Measurements from ENCODE around the gene DAZAP1.
A peak's percentile ranks its signal among the peaks of the same experiment; 100 is the strongest.

DAZAP1 gene

GRCh38 chr19:1377176-1377964 lies 30.0 kb upstream of the DAZAP1 start:
- DNase-seq (ENCODE audit: low read depth in 2 of 3, low spot score in 2 of 3) = no peak

GRCh38 chr19:1377965-1378785 lies 29.2 kb upstream of the DAZAP1 start:
- no peak for DNase-seq (ENCODE audit: low read depth in 2 of 3, low spot score in 2 of 3)

- DNase-seq (ENCODE audit: low read depth in 2 of 3, low spot score in 2 of 3) = no peak
Measured at GRCh38 chr19:1379126-1379905, 28.1 kb upstream of the DAZAP1 start.

GRCh38 chr19:1379961-1380489 lies 27.4 kb upstream of the DAZAP1 start:
- no peak for DNase-seq (ENCODE audit: low read depth in 2 of 3, low spot score in 2 of 3)

GRCh38 chr19:1382250-1382649 lies 25.1 kb upstream of the DAZAP1 start:
- DNase-seq (ENCODE audit: low read depth in 2 of 3, low spot score in 2 of 3) = no peak

- DNase-seq (ENCODE audit: low read depth in 2 of 3, low spot score in 2 of 3) = no peak
Measured at GRCh38 chr19:1383017-1383311, 24.4 kb upstream of the DAZAP1 start.

- DNase-seq (ENCODE audit: low read depth in 2 of 3, low spot score in 2 of 3) = peak; percentile 88 to 100 (median 100)
Measured at GRCh38 chr19:1383312-1384084, 23.9 kb upstream of the DAZAP1 start, which contains the start of gene NDUFS7. NDUFS7 (plus strand) TSS chr19:1383907; CDS start chr19:1383927, 20 bp downstream.

GRCh38 chr19:1384085-1384462 lies 23.3 kb upstream of the DAZAP1 start:
- DNase-seq (ENCODE audit: low read depth in 2 of 3, low spot score in 2 of 3) = no peak

- no peak for DNase-seq (ENCODE audit: low read depth in 2 of 3, low spot score in 2 of 3)
Measured at GRCh38 chr19:1384478-1385110, 22.8 kb upstream of the DAZAP1 start.

GRCh38 chr19:1385816-1386215 lies 21.6 kb upstream of the DAZAP1 start:
- DNase-seq (ENCODE audit: low read depth in 2 of 3, low spot score in 2 of 3) = no peak

GRCh38 chr19:1386945-1387683 lies 20.3 kb upstream of the DAZAP1 start:
- DNase-seq (ENCODE audit: low read depth in 2 of 3, low spot score in 2 of 3) = no peak

GRCh38 chr19:1387684-1388636 lies 19.4 kb upstream of the DAZAP1 start:
- DNase-seq (ENCODE audit: low read depth in 2 of 3, low spot score in 2 of 3) = no peak

GRCh38 chr19:1388637-1389026 lies 18.8 kb upstream of the DAZAP1 start:
- DNase-seq (ENCODE audit: low read depth in 2 of 3, low spot score in 2 of 3) = no peak

GRCh38 chr19:1389033-1389940 lies 18.1 kb upstream of the DAZAP1 start:
- no peak for DNase-seq (ENCODE audit: low read depth in 2 of 3, low spot score in 2 of 3)

GRCh38 chr19:1390890-1391423 lies 16.4 kb upstream of the DAZAP1 start:
- DNase-seq (ENCODE audit: low read depth in 2 of 3, low spot score in 2 of 3) = no peak

- no peak for DNase-seq (ENCODE audit: low read depth in 2 of 3, low spot score in 2 of 3)
Measured at GRCh38 chr19:1392407-1392806, 15.0 kb upstream of the DAZAP1 start.

- DNase-seq (ENCODE audit: low read depth in 2 of 3, low spot score in 2 of 3) = no peak
Measured at GRCh38 chr19:1392939-1393530, 14.4 kb upstream of the DAZAP1 start.

All from activated CD8-positive, alpha-beta memory T cell treated with anti-CD3 and anti-CD28 coated beads for 48 hours (primary cell).